Activated naive CD4-positive, alpha-beta T cell treated with anti-CD3 and anti-CD28 coated beads, Interleukin-2, amount 50 U/mL, for 72 hours (primary cell): ENCODE results near the gene ZNF749. TPM values are rescaled to one million over a fixed set of nuclear protein-coding genes. Genes with fewer than 3 reads are reported as not detected.
"Not testable (repeated sequence)": the region's sequence is repeated elsewhere in the genome, so short reads cannot be mapped to it uniquely, and the experiment has no call there.

Experiments
- ATAC-seq, 2 donors: fragments of 150-1000 bp; cut with Tn5 transposase; 2 replicates each; pipeline ENCODE4 v1.10.0; 2021; ENCODE audit warnings: mild to moderate bottlenecking in 2 of 2, moderate library complexity in 2 of 2
- DNase-seq, 2 donors: peaks; one replicate each; pipeline ENCODE4 v3.0.0; 2021 to 2022; ENCODE audit warnings: low spot score in 2 of 2
- H3K27ac Mint-ChIP-seq, 2 donors: one replicate each; pipeline ENCODE4 v1.8.0; 2022; ENCODE audit warnings: mild to moderate bottlenecking in 2 of 2, mixed read lengths in 2 of 2
- H3K36me3 Mint-ChIP-seq, 2 donors: one replicate each; pipeline ENCODE4 v1.8.0; 2022; ENCODE audit warnings: mixed read lengths in 2 of 2
- H3K9me3 Mint-ChIP-seq, 2 donors: one replicate each; pipeline ENCODE4 v1.8.0; 2022; ENCODE audit warnings: mixed read lengths in 2 of 2
- total RNA-seq, 2 donors: library from RNA; stranded (reverse); gene quantifications; one replicate each; pipeline ENCODE4 v1.2.3, GENCODE V29; 2022

Gene ZNF749
- total RNA-seq, 2 donors from 2014 or later = 11.8 to 15.9 TPM

- Mint-ChIP-seq H3K36me3 (peaks cover 84 to 90% of the 10 kb centered on the region in 2 donors), H3K9me3 (peaks cover 55 to 57% of the 10 kb centered on the region in 2 donors), H3K27ac (no peak overlapping the region)
- no peak for ATAC-seq
- no peak for DNase-seq
These were observed 7.0 kb downstream of the ZNF749 start for GRCh38 chr19:57441979-57442752.

- DNase-seq = no peak
- no peak for ATAC-seq
- Mint-ChIP-seq H3K9me3 (peaks cover 55 to 57% of the 10 kb centered on the region in 2 donors), H3K27ac (no peak overlapping the region), H3K36me3 (peaks cover 79 to 82% of the 10 kb centered on the region in 2 donors)
These were observed 8.1 kb downstream of the ZNF749 start for GRCh38 chr19:57443121-57443696.

DNA sequence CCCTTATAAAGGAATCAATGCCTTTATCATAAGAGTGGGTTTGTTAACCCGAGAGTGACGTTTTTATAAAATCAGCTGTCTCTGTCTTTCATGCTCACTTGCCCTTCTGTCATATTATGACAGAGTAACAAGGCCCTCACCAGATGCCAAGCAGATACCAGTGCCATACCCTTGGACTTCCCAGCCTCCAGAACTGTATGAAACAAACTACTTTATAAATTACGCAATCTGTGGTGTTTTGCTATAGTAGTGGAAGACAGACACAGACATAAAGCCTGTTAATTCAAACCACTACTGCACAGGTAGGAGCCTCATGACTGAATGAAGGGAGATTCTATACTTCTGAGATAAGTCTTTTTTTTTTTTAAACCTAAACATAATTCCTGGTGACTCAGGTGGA, 17.2 kb downstream of the ZNF749 start:
- DNase-seq (no peak), ATAC-seq (no peak)
- H3K36me3 Mint-ChIP-seq = peaks cover 52 to 57% of the 10 kb centered on the region in 2 donors

GRCh38 chr19:57465680-57466381, 30.7 kb downstream of the ZNF749 start:
- peaks cover 45 to 58% of the 10 kb centered on the region in 2 donors for H3K9me3 Mint-ChIP-seq
- DNase-seq (peak in 1 of 2 donors; percentile 17), ATAC-seq (peak; percentile 55 to 66)
- H3K36me3 Mint-ChIP-seq = peaks cover 40 to 57% of the 10 kb centered on the region in 2 donors
- no peak overlapping the region for H3K27ac Mint-ChIP-seq

More for the DNA sequence above, 17.2 kb downstream of the ZNF749 start:
- H3K9me3 Mint-ChIP-seq = peaks cover 22 to 28% of the 10 kb centered on the region in 2 donors
- no peak overlapping the region for H3K27ac Mint-ChIP-seq

DNA sequence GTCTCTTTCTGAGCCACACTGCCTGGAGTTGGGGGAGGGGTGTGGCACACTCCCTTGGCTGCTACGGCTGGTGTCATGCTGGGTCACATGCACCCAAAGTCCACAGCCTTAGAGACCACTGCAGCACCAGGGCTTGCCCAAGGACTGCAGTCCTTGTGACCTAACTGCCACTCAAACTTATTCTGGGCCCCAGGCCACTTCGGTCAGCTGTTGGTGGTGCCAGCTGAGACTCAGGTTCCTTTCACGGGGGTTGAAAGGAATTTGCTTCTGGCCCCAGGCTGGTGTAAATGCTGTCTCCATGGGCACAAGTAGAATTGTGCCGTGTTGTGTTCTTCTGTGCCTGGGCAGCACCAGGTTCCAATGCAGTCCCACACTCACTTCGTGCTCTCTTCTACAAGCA, 31.4 kb downstream of the ZNF749 start:
- no peak for ATAC-seq
- H3K27ac Mint-ChIP-seq = no peak overlapping the region
- H3K36me3 Mint-ChIP-seq = peaks cover 46 to 61% of the 10 kb centered on the region in 2 donors
- peaks cover 50 to 58% of the 10 kb centered on the region in 2 donors for H3K9me3 Mint-ChIP-seq
- DNase-seq = no peak

GRCh38 chr19:57473646-57474045, 38.5 kb downstream of the ZNF749 start:
- DNase-seq = no peak
- Mint-ChIP-seq H3K27ac (no peak overlapping the region), H3K9me3 (peaks cover 68 to 86% of the 10 kb centered on the region in 2 donors), H3K36me3 (peaks cover 87 to 96% of the 10 kb centered on the region in 2 donors)
- no peak for ATAC-seq

DNA sequence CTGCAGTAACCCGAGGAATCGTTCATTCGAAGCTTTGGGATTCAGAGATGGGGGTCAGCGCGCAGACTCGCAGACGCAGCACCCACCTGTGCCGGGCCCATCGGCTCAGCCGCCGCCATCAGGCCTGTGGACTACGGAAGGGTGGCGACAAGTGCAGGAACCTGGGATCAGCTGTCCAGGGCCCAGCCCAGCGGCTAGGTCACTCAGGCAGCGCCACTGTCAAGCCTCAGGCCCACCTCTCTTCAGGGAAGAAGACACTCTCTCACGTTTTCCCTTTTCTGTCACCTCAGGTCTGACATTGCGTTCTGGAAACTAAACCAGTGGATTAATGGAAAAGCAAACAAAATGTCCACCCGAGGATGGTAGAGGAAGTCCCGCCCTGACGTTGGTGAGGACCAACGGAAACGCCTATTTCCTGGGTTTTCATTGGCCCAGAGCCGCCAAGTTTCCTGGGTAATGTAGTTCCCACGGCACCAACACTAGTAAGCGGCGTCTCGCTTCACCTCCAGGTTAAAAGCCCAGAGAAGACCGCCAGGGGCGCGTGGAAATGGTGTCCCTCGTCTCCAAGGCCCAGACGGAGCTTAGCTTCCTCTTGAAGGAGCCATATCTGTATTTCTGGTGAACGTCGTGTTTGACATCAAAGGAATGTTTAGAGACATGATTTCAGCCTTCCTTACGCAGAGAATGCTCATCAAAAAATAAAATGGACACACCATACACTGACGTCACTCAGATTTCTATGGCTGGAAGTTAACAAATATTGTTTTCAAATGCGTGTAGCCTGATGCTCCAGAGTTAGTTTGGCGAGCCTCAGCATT, 42.3 kb downstream of the ZNF749 start, which contains the start of gene ZNF772:
ZNF772 (minus strand) TSS at position 376 of the 818 bp plus-strand sequence; CDS start at position 119, 257 bp downstream.
- ATAC-seq = peak; percentile 100
- Mint-ChIP-seq H3K36me3 (peaks cover 71 to 77% of the 10 kb centered on the region in 2 donors), H3K27ac (peak within 1 kb of the TSS; percentile 90 to 93), H3K9me3 (peaks cover 58 to 68% of the 10 kb centered on the region in 2 donors)
- peak; percentile 78 to 84 for DNase-seq

GRCh38 chr19:57487477-57488298, 52.6 kb downstream of the ZNF749 start, which contains the start of gene ZNF419:
TSS of gene ZNF419 (plus strand) at chr19:57487750. CDS start at chr19:57487951, 201 bp downstream.
- DNase-seq = peak; percentile 90 to 92
- ATAC-seq = peak; percentile 99 to 100
- Mint-ChIP-seq H3K27ac (peak within 1 kb of the TSS; percentile 78 to 91), H3K36me3 (peaks cover 61 to 66% of the 10 kb centered on the region in 2 donors), H3K9me3 (peaks cover 33 to 45% of the 10 kb centered on the region in 2 donors)

DNA sequence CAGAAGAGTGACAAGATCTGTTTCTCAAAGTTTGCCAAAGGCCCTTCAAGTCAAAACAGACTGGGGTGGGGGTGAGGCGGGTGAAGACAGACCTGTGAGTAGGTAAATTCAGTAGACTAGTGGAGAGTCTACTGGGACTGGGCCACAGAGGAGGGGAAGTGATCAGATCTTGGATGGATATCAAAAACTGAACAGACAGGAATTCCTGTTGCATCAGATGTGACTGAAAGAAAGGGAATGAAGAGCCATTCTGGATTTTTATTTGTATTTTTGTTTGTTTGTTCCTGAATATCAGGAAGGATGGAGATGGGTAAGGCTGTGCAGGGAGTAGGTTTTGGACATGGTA, 53.1 kb downstream of the ZNF749 start:
- Mint-ChIP-seq H3K36me3 (peaks cover 67 to 72% of the 10 kb centered on the region in 2 donors), H3K27ac (peak overlapping the region in 1 of 2 donors; percentile 78), H3K9me3 (peaks cover 38 to 47% of the 10 kb centered on the region in 2 donors)
- not testable (repeated sequence) for DNase-seq, ATAC-seq

Other genes with a start within 250 kb of the ZNF749 start
- gene ZNF264, start 243.8 kb upstream of the ZNF749 start, total RNA-seq = 10 to 100 TPM; 23.0 to 27.6 TPM
- 1 to 10 TPM; 1.2 to 1.4 TPM for gene AURKC, start 204.3 kb upstream of the ZNF749 start, total RNA-seq
- gene ZNF805, start 194.7 kb upstream of the ZNF749 start, total RNA-seq = 10 to 100 TPM in 1 of 2 donors, 1 to 10 TPM in 1; 8.9 to 21.5 TPM
- gene ZNF460, start 154.8 kb upstream of the ZNF749 start, total RNA-seq = 10 to 100 TPM; 66.0 to 80.4 TPM
- 1 to 10 TPM; 3.4 to 7.0 TPM for gene ZNF543, start 114.9 kb upstream of the ZNF749 start, total RNA-seq
- 1 to 10 TPM; 3.5 to 6.5 TPM for gene ZNF304, start 84.1 kb upstream of the ZNF749 start, total RNA-seq
- gene TRAPPC2B, start 71.8 kb upstream of the ZNF749 start, total RNA-seq = 1 to 10 TPM; 3.8 to 5.9 TPM
- gene ZNF547, start 71.8 kb upstream of the ZNF749 start, total RNA-seq = 1 to 10 TPM in 1 of 2 donors, under 1 TPM in 1; 0.61 to 2.7 TPM
- gene ZNF548, start 45.5 kb upstream of the ZNF749 start, total RNA-seq = 10 to 100 TPM; 22.8 to 31.5 TPM
- gene ZNF17, start 24.2 kb upstream of the ZNF749 start, total RNA-seq = 1 to 10 TPM; 8.0 to 9.1 TPM
- under 1 TPM; 0.14 to 0.36 TPM for gene VN1R1, start 21.8 kb downstream of the ZNF749 start, total RNA-seq
- gene ZNF772, start 42.2 kb downstream of the ZNF749 start, total RNA-seq = 1 to 10 TPM; 4.1 to 7.8 TPM
- gene ZNF419, start 52.4 kb downstream of the ZNF749 start, total RNA-seq = 1 to 10 TPM; 3.7 to 6.8 TPM
- 1 to 10 TPM; 4.2 to 7.0 TPM for gene ZNF773, start 64.6 kb downstream of the ZNF749 start, total RNA-seq
- gene ZNF549, start 92.0 kb downstream of the ZNF749 start, total RNA-seq = 1 to 10 TPM; 3.7 to 3.9 TPM
- 10 to 100 TPM in 1 of 2 donors, 1 to 10 TPM in 1; 6.4 to 14.4 TPM for gene ZNF550, start 124.5 kb downstream of the ZNF749 start, total RNA-seq
- gene ZNF416, start 143.6 kb downstream of the ZNF749 start, total RNA-seq = 1 to 10 TPM; 2.0 to 2.5 TPM
- 1 to 10 TPM; 2.4 to 5.6 TPM for gene ZIK1, start 148.8 kb downstream of the ZNF749 start, total RNA-seq
- 1 to 10 TPM; 3.9 to 5.4 TPM for gene ZNF530, start 164.6 kb downstream of the ZNF749 start, total RNA-seq
- gene ZNF134, start 178.9 kb downstream of the ZNF749 start, total RNA-seq = 1 to 10 TPM; 4.2 to 6.7 TPM
- 10 to 100 TPM in 1 of 2 donors, 1 to 10 TPM in 1; 9.8 to 12.0 TPM for gene ZNF211, start 197.8 kb downstream of the ZNF749 start, total RNA-seq
- gene ZSCAN4, start 233.6 kb downstream of the ZNF749 start, total RNA-seq = under 1 TPM in 1 of 2 donors, not detected in 1; 0.18 TPM
- gene ZNF551, start 246.7 kb downstream of the ZNF749 start, total RNA-seq = 1 to 10 TPM; 4.8 to 9.6 TPM